ENCODE measurements around the gene AURKA. TPM values are rescaled to one million over a fixed set of nuclear protein-coding genes. Genes with fewer than 3 reads are reported as not detected.

The AURKA gene
- total and polyA plus RNA-seq, 7 donors, result 1.2 to 25.1 (median 3.0) TPM

DNA sequence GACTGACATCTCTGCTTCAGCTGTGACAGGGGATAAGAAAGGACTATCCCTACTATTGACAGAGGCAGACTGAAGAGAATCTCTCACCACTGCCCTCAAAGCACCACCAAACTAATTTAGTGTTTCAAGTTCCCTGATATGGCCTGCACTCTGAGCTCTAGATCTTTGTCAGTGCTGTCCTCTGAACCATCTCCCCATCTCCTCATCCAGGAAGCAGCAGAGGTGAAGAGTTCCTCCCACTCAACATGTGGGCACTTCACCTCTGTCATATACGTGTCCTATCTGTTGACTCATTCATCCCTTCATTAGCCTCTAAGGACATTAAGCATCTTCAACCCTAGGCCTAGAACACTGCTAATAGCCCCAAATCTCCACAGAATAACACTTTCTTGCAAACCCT is 19.2 kb downstream of the AURKA start:
- DNase-seq, result no peak
- 71 to 89% methylated on average over 1 of the region's 1 CpG for WGBS, 2 donors

GRCh38 chr20:56371977-56372376 is 20.0 kb downstream of the AURKA start:
- Histone ChIP-seq H3K27ac (no peak overlapping the region), H3K4me3 (no peak overlapping the region), H3K9me3 (no peaks in the 10 kb centered on the region), H3K4me1 (no peaks in the 10 kb centered on the region), H3K27me3 (no peaks in the 10 kb centered on the region), H3K36me3 (peaks cover 0 to 26% (median 6%) of the 10 kb centered on the region in 4 donors)
- intact Hi-C loops (cut with DNase I), result no loop called here
- WGBS, 2 donors, result 95% methylated on average over 11 of the region's 11 CpGs
- no peak for DNase-seq
- TF ChIP-seq, protein P1, sequence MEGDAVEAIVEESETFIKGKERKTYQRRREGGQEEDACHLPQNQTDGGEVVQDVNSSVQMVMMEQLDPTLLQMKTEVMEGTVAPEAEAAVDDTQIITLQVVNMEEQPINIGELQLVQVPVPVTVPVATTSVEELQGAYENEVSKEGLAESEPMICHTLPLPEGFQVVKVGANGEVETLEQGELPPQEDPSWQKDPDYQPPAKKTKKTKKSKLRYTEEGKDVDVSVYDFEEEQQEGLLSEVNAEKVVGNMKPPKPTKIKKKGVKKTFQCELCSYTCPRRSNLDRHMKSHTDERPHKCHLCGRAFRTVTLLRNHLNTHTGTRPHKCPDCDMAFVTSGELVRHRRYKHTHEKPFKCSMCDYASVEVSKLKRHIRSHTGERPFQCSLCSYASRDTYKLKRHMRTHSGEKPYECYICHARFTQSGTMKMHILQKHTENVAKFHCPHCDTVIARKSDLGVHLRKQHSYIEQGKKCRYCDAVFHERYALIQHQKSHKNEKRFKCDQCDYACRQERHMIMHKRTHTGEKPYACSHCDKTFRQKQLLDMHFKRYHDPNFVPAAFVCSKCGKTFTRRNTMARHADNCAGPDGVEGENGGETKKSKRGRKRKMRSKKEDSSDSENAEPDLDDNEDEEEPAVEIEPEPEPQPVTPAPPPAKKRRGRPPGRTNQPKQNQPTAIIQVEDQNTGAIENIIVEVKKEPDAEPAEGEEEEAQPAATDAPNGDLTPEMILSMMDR (IDR thresholded peaks at IDR 0.05), result no peak
- TF ChIP-seq POLR2AphosphoS5 (IDR thresholded peaks at IDR 0.05), result no peak
- TF ChIP-seq EP300 (IDR thresholded peaks at IDR 0.05), result no peak
- no peak for TF ChIP-seq POLR2A (IDR thresholded peaks at IDR 0.05)

More for the DNA sequence above, 19.2 kb downstream of the AURKA start:
- TF ChIP-seq POLR2AphosphoS5 (IDR thresholded peaks at IDR 0.05), result no peak
- TF ChIP-seq EP300 (IDR thresholded peaks at IDR 0.05), result no peak
- TF ChIP-seq POLR2A (IDR thresholded peaks at IDR 0.05), result no peak
- TF ChIP-seq, protein P1 (IDR thresholded peaks at IDR 0.05), result no peak
- H3K9me3 ChIP-seq, result no peaks in the 10 kb centered on the region
- no peaks in the 10 kb centered on the region for H3K4me1 ChIP-seq
- H3K36me3 ChIP-seq, result peaks cover 0 to 17% (median 2%) of the 10 kb centered on the region in 4 donors
- no peak overlapping the region for H3K4me3 ChIP-seq
- no peak overlapping the region for H3K27ac ChIP-seq
- H3K27me3 ChIP-seq, result no peaks in the 10 kb centered on the region
- intact Hi-C loops (cut with DNase I), result no loop called here

DNA sequence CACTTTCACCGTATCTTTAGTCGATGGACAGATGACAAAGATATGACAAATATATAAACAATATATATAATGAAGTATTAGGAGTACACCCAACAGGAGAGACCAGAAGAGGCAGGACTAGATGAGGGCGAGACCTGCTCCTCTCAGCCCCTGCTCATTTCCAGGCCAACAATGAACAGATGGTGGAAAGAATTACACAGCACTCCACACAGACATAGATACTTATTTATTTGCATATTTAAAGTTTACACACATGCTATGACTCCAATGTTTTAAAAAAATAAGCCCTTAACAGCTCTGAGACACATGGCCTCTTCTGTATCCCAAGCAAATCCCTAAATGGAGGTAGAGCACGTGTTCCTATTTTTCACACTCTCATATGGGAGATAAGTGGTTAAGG is 22.8 kb downstream of the AURKA start:
- no peaks in the 10 kb centered on the region for H3K4me1 ChIP-seq
- DNase-seq, result no peak
- H3K36me3 ChIP-seq, result peaks cover 14 to 50% (median 24%) of the 10 kb centered on the region in 4 donors
- no peak overlapping the region for H3K4me3 ChIP-seq
- H3K27me3 ChIP-seq, result no peaks in the 10 kb centered on the region
- intact Hi-C loops (cut with DNase I), result no loop called here
- no peak overlapping the region for H3K27ac ChIP-seq
- WGBS, 2 donors, result 90 to 91% methylated on average over 4 of the region's 4 CpGs
- H3K9me3 ChIP-seq, result no peaks in the 10 kb centered on the region
- no peak for TF ChIP-seq EP300 (IDR thresholded peaks at IDR 0.05)

- no peak overlapping the region for H3K4me3 ChIP-seq
- no peaks in the 10 kb centered on the region for H3K9me3 ChIP-seq
- DNase-seq, result no peak
- H3K27ac ChIP-seq, result no peak overlapping the region
- H3K36me3 ChIP-seq, result peaks cover 14 to 50% (median 24%) of the 10 kb centered on the region in 4 donors
- H3K4me1 ChIP-seq, result peaks cover 0 to 1% (median 0%) of the 10 kb centered on the region in 4 donors
- no peaks in the 10 kb centered on the region for H3K27me3 ChIP-seq
- TF ChIP-seq, protein P1 (IDR thresholded peaks at IDR 0.05), result no peak
- TF ChIP-seq POLR2A (IDR thresholded peaks at IDR 0.05) (no peak), POLR2AphosphoS5 (IDR thresholded peaks at IDR 0.05) (no peak), EP300 (IDR thresholded peaks at IDR 0.05) (no peak)
- 70 to 84% methylated on average over 6 of the region's 6 CpGs for WGBS, 2 donors
- intact Hi-C loops (cut with DNase I), result no loop called here
Observed at GRCh38 chr20:56368351-56369134, 23.5 kb downstream of the AURKA start.

- intact Hi-C loops (cut with DNase I), result no loop called here
- H3K4me1 ChIP-seq, result peaks cover 0 to 34% (median 27%) of the 10 kb centered on the region in 4 donors
- no peaks in the 10 kb centered on the region for H3K9me3 ChIP-seq
- H3K4me3 ChIP-seq, result no peak overlapping the region
- no peaks in the 10 kb centered on the region for H3K27me3 ChIP-seq
- TF ChIP-seq EP300 (IDR thresholded peaks at IDR 0.05) (no peak), POLR2A (IDR thresholded peaks at IDR 0.05) (no peak), POLR2AphosphoS5 (IDR thresholded peaks at IDR 0.05) (no peak)
- TF ChIP-seq, protein P1 (IDR thresholded peaks at IDR 0.05), result no peak
- no peak overlapping the region for H3K27ac ChIP-seq
- WGBS, 2 donors, result 94 to 96% methylated on average over 6 of the region's 6 CpGs
- H3K36me3 ChIP-seq, result peaks cover 14 to 43% (median 24%) of the 10 kb centered on the region in 4 donors
- DNase-seq, result no peak
Observed at GRCh38 chr20:56363491-56363890, 28.5 kb downstream of the AURKA start.
